Fibroblast of villous mesenchyme (primary cell): ENCODE results near the gene MAP4K3. TPM values are rescaled to one million over a fixed set of nuclear protein-coding genes. Genes with fewer than 3 reads are reported as not detected.

ENCODE experiments used
- DNase-seq: peaks from one replicate; pipeline ENCODE4 v3.0.0-alpha.2; 2010; ENCODE audit warnings: low read depth
- H3K4me3 ChIP-seq: 2 replicates; pipeline ENCODE4 v1.5.1; 2011; ENCODE audit warnings: low read depth, mild to moderate bottlenecking, low read length
- total RNA-seq: library from RNA; depleted of rRNA; stranded (reverse); fragments of >200 nt; gene quantifications from 2 replicates; pipeline ENCODE4 v1.2.3, GENCODE V29; 2012
- TF ChIP-seq, protein P1 (sequence below): IDR thresholded peaks from 2 replicates; pipeline ENCODE4 v1.5.1; 2012; ENCODE audit warnings: low read depth, mild to moderate bottlenecking, low read length; ENCODE audit not compliant: insufficient read depth

The MAP4K3 gene
- total RNA-seq, 1 donor = 97.2 TPM

DNA sequence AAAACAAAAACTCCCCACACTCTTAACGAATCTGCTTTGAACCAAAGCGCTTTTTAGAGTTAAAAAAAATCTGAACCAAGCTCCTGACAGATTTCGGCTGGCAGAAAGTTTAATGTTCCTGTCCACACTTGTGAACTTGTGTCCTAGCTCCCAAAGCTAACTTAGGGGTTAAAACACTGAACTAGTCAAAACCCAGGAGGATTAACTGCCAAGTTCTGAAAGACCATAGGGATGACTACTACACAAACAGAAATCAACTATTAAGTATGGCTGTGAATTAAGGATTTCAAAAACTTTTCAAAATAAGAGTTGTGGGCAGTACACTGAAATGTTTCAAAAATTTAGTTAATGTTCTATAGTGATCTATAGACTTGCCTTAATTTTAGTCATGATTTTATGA lies 167.1 kb downstream of the MAP4K3 start:
- no peak overlapping the region for H3K4me3 ChIP-seq
- TF ChIP-seq, protein P1, sequence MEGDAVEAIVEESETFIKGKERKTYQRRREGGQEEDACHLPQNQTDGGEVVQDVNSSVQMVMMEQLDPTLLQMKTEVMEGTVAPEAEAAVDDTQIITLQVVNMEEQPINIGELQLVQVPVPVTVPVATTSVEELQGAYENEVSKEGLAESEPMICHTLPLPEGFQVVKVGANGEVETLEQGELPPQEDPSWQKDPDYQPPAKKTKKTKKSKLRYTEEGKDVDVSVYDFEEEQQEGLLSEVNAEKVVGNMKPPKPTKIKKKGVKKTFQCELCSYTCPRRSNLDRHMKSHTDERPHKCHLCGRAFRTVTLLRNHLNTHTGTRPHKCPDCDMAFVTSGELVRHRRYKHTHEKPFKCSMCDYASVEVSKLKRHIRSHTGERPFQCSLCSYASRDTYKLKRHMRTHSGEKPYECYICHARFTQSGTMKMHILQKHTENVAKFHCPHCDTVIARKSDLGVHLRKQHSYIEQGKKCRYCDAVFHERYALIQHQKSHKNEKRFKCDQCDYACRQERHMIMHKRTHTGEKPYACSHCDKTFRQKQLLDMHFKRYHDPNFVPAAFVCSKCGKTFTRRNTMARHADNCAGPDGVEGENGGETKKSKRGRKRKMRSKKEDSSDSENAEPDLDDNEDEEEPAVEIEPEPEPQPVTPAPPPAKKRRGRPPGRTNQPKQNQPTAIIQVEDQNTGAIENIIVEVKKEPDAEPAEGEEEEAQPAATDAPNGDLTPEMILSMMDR = no peak
- DNase-seq = no peak

DNA sequence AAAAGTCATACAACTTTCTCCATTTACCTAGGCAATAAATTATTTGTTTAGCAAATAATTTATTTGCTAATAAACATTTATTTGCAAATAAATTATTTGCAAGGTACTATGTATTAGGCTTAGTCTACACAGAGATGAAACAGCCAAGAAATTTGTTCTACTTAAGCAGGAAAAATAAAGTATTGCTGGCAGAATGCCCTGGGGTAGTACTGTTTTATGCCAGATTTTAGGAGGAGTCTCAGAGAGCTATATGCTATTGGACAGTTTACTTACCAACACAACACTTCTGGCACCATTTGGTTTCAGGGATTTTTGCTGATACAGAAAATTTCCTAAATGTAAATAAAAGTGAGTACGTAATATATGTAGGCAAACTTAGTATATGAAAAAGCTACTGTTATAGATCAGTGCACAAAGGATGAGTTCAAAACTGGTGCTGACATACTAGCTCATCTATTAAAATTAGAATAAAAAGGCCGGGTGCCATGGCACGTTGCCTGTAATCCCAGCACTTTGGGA lies 170.1 kb downstream of the MAP4K3 start:
- DNase-seq = no peak
- TF ChIP-seq, protein P1 = no peak
- no peak overlapping the region for H3K4me3 ChIP-seq

DNA sequence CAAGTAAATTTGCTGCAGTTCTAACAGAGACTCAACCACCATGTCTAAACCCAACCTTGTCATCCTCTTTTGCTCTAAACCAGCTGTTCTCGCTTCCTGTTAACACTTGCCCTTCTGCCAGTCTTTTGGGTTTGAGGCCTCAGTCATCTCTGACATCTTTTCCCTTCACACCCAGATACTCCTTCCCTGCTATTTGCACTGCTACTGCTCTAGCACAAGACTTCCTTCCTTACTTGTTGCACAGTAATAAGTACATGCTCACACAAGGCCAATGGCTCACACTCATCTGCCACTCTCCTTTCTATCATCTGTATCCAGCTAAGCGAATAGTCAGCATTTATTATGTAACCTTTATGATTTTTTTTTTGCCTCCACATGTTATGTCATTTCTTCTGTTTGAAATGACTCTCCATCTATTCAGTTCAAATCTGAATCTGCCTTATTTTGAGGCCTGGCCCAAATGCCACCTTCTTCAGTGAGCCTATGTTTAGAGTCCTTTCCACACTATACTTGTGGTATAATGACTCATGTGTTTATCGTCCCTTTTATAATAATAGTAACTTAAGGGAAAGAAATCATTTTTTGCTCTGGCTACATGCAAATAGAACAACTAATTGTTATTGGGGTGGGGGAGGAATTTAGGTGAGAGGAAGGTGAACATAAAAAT lies 170.8 kb downstream of the MAP4K3 start:
- H3K4me3 ChIP-seq = no peak overlapping the region
- no peak for DNase-seq
- TF ChIP-seq, protein P1 = no peak

DNA sequence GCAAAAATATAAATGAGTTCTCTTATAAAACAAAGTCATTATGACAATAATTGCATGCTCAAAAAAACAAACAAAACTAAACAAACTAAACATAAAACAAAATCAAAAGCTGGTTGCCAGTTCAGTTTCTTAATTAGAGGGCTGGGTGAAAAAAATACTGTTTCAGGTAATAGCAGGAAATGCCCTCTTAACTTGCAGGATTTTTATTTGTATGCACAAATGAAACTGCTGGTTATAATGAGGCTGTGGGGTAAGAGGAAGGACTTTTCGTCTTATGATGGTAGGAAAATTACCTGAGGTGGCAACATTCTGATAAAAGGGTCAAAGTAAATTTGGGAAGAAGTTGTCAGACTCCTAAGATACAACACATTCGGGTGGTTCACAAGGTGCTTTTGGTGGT lies 171.8 kb downstream of the MAP4K3 start:
- DNase-seq = no peak

DNA sequence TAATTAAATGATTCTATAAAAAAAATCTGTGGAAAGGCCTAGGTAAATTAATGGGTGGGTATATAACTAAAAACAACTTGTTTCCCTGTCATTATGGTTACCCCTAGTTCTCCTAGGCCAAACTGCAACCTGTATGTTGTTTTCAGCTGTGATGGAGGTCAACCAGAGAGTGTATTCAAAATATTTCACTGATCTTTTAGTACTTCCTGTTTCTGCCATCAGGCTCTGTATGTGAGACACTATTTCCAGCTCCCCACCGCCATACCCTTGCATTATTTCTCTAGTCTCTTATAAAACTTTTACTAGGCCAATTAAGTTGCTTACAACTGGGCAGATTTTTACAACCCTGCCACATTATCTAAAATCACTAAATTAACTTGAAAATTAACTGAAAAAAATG lies 172.4 kb downstream of the MAP4K3 start:
- H3K4me3 ChIP-seq = no peak overlapping the region
- TF ChIP-seq, protein P1 = no peak
- DNase-seq = no peak

More for the DNA sequence above, 171.8 kb downstream of the MAP4K3 start:
- TF ChIP-seq, protein P1 = no peak
- H3K4me3 ChIP-seq = no peak overlapping the region

DNA sequence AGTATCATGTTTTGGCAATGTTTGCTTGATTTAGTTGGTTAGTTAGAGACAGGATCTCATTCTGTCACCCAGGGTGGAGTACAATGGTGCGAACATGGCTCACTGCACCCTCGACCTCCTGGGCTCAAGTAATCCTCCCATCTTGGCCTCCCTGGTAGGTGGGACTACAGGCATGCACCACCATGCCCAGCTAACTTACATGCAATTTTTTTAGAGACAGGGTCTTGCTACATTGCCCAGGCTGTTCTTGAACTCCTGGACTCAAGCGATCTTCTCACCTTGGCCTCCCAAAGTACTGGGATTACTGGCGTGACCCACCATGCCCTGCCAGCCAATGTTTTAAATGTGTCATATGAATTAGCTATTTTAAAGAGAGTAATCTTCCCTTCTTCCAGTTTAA lies 177.0 kb downstream of the MAP4K3 start:
- H3K4me3 ChIP-seq = no peak overlapping the region
- TF ChIP-seq, protein P1 = no peak
- no peak for DNase-seq

DNA sequence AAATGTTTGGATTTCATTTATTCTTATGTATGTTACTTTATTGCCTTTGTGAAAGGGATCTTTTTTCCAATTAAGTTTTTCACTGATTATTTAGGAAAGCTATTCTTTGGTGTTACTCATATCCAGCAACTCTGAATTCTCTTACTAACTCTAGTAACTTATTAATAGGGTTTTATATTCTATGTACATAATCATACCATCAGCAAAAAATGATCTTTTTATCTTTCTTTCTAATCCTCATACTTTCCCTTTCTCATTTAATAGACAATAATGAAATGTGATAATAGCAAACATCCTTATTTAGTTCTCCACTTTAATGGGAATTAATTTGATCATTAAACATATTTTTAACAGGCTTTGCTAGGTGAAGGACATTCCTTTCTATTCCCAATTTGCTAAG lies 181.0 kb downstream of the MAP4K3 start:
- no peak for DNase-seq
- H3K4me3 ChIP-seq = no peak overlapping the region
- TF ChIP-seq, protein P1 = no peak
